ENCODE measurements around the gene ATE1.

DNA sequence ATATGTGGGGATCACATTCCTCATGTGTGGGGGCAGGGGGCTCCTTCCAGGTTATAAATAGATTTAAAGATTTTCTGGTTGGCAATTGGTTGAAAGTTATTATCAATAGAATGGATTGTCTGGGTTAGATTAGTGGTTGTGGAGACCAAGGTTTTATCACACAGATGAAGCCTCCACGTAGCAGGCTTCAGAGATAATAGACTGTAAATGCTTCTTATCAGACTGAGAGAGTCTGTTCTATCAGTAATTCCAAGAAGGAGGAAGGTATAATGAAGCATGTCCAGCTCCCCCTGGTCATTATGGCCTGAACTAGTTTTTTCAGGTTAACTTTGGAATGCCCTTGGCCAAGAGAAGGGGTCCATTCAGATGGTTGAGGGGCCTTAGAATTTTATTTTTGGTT is 211.9 kb downstream of the ATE1 start:
- TF ChIP-seq NR2C2 (CRISPR knock-in tag; IDR thresholded peaks at IDR 0.05) (no peak), CTCF (IDR thresholded peaks at IDR 0.05) (no peak), ATF1 (CRISPR knock-in tag; IDR thresholded peaks at IDR 0.05) (no peak), ZNF121 (CRISPR knock-in tag; IDR thresholded peaks at IDR 0.05) (no peak), FOXJ3 (CRISPR knock-in tag; IDR thresholded peaks at IDR 0.05; ENCODE audit: borderline replicate concordance) (no peak), USF1 (CRISPR knock-in tag; IDR thresholded peaks at IDR 0.05) (no peak), NR1H2 (CRISPR knock-in tag; IDR thresholded peaks at IDR 0.05) (no peak), TEAD4 (CRISPR knock-in tag; IDR thresholded peaks at IDR 0.05) (no peak), EMX1 (CRISPR knock-in tag; IDR thresholded peaks at IDR 0.05) (no peak), KAT7 (CRISPR knock-in tag; IDR thresholded peaks at IDR 0.05; ENCODE audit: borderline replicate concordance) (no peak)

Measured in WTC11 (cell line).